Neural cell (in vitro differentiated cells): ENCODE measurements around the gene LAMB4. TPM values are rescaled to one million over a fixed set of nuclear protein-coding genes. Genes with fewer than 3 reads are reported as not detected.

Experiments used
- H2AFZ ChIP-seq: fragments of 200-600, 300-800 bp; sonication (generic), shearing (Covaris generic); 2 replicates; pipeline ENCODE4 v1.6.0; 2014; ENCODE audit warnings: low read depth, mild to moderate bottlenecking, antibody characterized with exemption, low read length, moderate library complexity
- H3F3A ChIP-seq: fragments of 200-600 bp; shearing (Covaris generic); 2 replicates; pipeline ENCODE4 v1.6.1; 2016; ENCODE audit warnings: mild to moderate bottlenecking, moderate library complexity, mixed read lengths, antibody characterized with exemption, low read length; ENCODE audit not compliant: insufficient read depth, poor library complexity, severe bottlenecking
- H3K27ac ChIP-seq: fragments of 200-600, 300-800 bp; sonication (generic), shearing (Covaris generic); 2 replicates; pipeline ENCODE4 v1.5.1; 2014; ENCODE audit warnings: mild to moderate bottlenecking, low read length, moderate library complexity
- H3K27me3 ChIP-seq: fragments of 300-800, 200-600 bp; sonication (generic), shearing (Covaris generic); 2 replicates; pipeline ENCODE4 v1.6.0; 2014; ENCODE audit warnings: mild to moderate bottlenecking, low read depth, low read length, moderate library complexity; ENCODE audit not compliant: insufficient read depth
- H3K36me3 ChIP-seq: fragments of 300-800, 200-600 bp; sonication (generic), shearing (Covaris generic); 2 replicates; pipeline ENCODE4 v1.5.1; 2014; ENCODE audit warnings: mild to moderate bottlenecking, antibody characterized with exemption, low read length, moderate library complexity; ENCODE audit not compliant: insufficient read depth
- H3K4me2 ChIP-seq: fragments of 300-800, 200-600 bp; sonication (generic), shearing (Covaris generic); 2 replicates; pipeline ENCODE4 v1.6.0; 2014; ENCODE audit warnings: mild to moderate bottlenecking, low read length
- H3K4me3 ChIP-seq: fragments of 300-800, 200-600 bp; sonication (generic), shearing (Covaris generic); 2 replicates; pipeline ENCODE4 v1.5.1; 2014; ENCODE audit warnings: mild to moderate bottlenecking, low read length, moderate library complexity
- H3K79me2 ChIP-seq: fragments of 200-600 bp; shearing (Covaris generic); replicated peaks from 2 replicates; pipeline ENCODE4 v1.6.0; 2014; ENCODE audit warnings: mild to moderate bottlenecking, low read length, moderate library complexity; ENCODE audit not compliant: insufficient read depth
- H3K9ac ChIP-seq: fragments of 300-800, 200-600 bp; sonication (generic), shearing (Covaris generic); 2 replicates; pipeline ENCODE4 v1.6.1; 2016; ENCODE audit warnings: mild to moderate bottlenecking, low read length, mixed read lengths
- H3K9me2 ChIP-seq: fragments of 200-600 bp; shearing (Covaris generic); 2 replicates; pipeline ENCODE4 v1.6.1; 2016; ENCODE audit warnings: mild to moderate bottlenecking, low read length, mixed read lengths; ENCODE audit not compliant: insufficient read depth
- H3K9me3 ChIP-seq: fragments of 200-600, 300-800 bp; sonication (generic), shearing (Covaris generic); 2 replicates; pipeline ENCODE4 v1.6.1; 2016; ENCODE audit warnings: mild to moderate bottlenecking, mixed run types, low read length, moderate library complexity, mixed read lengths
- H4K20me1 ChIP-seq: fragments of 200-600 bp; shearing (Covaris generic); 2 replicates; pipeline ENCODE4 v1.6.1; 2016; ENCODE audit warnings: mild to moderate bottlenecking, mixed run types; ENCODE audit not compliant: insufficient read depth
- EP300 ChIP-seq: fragments of 450-650 bp; conservative IDR thresholded peaks from 2 replicates; pipeline ENCODE4 v1.6.1; 2014; ENCODE audit warnings: antibody characterized with exemption, mild to moderate bottlenecking, moderate library complexity; ENCODE audit not compliant: poor library complexity, severe bottlenecking
- EZH2 ChIP-seq: fragments of 200-600, 300-800 bp; shearing (Covaris generic), sonication (generic); IDR thresholded peaks from 2 replicates; pipeline ENCODE4 v1.6.1; 2014; ENCODE audit warnings: antibody characterized with exemption, low read length, borderline replicate concordance, mild to moderate bottlenecking; ENCODE audit not compliant: insufficient read depth, poor library complexity, severe bottlenecking
- MXI1 ChIP-seq: fragments of 450-650 bp; conservative IDR thresholded peaks from 2 replicates; pipeline ENCODE4 v1.6.1; 2014; ENCODE audit warnings: antibody characterized with exemption, mild to moderate bottlenecking; ENCODE audit not compliant: poor library complexity, severe bottlenecking
- POLR2AphosphoS5 ChIP-seq: IDR thresholded peaks from 2 replicates; pipeline ENCODE4 v1.6.1; 2012
- RAD21 ChIP-seq: fragments of 450-650 bp; conservative IDR thresholded peaks from 2 replicates; pipeline ENCODE4 v1.6.1; 2014; ENCODE audit warnings: antibody characterized with exemption, mild to moderate bottlenecking, moderate library complexity
- SMC3 ChIP-seq: fragments of 450-650 bp; conservative IDR thresholded peaks from 2 replicates; pipeline ENCODE4 v1.6.1; 2014; ENCODE audit warnings: antibody characterized with exemption, mild to moderate bottlenecking, moderate library complexity; ENCODE audit not compliant: poor library complexity
- TAF1 ChIP-seq: IDR thresholded peaks from 2 replicates; pipeline ENCODE4 v1.6.1; 2012; ENCODE audit warnings: low read depth
- polyA plus RNA-seq: library from polyadenylated mRNA; depleted of rRNA; stranded (reverse); fragments of >200 nt; gene quantifications from 2 replicates; pipeline ENCODE4 v1.2.3, GENCODE V29; 2014
- TF ChIP-seq, protein P1 (sequence below): IDR thresholded peaks from 2 replicates; pipeline ENCODE4 v1.6.1; 2012; ENCODE audit warnings: borderline replicate concordance

Gene LAMB4
- polyA plus RNA-seq, 1 donor from 2014 or later, result 0.16 TPM

DNA sequence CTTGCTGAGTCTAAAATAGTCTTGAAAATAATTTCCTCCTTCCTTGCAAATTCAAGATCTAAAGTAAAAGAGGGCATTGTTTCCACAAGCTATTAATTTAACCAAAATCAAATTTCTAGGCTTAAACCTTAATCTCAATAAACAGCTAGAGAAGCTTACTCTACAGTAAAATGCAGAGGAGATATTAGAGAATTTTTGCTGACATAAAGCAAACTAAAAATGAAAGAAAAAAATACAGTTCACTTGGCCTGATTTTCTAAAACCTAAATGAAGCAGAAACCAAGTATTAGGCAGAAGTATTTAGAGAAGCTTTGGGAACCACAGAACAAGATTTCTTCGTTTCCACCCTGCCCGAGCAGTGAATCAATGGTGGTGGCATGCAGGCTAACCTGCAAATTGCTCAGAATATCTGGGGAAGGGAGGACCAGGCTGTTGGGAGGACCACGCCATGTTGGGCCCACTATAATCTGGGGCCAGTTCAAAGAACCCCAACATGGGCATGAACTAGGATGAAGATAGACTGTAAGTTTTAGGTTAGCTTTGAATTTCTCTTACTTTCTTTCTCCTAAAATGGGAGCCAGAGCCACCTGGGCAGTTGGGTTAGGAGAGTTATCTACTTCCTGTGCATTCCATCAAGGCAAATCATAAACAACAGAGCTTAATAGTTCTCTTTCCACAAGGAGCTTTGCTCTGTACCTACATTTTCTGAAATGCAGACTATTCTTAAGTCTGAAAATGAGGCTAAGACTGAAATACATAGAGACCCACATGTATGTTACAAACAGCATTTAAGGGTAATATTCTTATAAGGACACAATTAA, 131.3 kb downstream of the LAMB4 start:
- H4K20me1 ChIP-seq, result no peaks in the 10 kb centered on the region
- H3K9me2 ChIP-seq, result no peaks in the 10 kb centered on the region
- H2AFZ ChIP-seq, result no peak overlapping the region
- TF ChIP-seq POLR2AphosphoS5 (no peak), SMC3 (no peak), EP300 (no peak), EZH2 (no peak), RAD21 (no peak)
- TF ChIP-seq, protein P1, sequence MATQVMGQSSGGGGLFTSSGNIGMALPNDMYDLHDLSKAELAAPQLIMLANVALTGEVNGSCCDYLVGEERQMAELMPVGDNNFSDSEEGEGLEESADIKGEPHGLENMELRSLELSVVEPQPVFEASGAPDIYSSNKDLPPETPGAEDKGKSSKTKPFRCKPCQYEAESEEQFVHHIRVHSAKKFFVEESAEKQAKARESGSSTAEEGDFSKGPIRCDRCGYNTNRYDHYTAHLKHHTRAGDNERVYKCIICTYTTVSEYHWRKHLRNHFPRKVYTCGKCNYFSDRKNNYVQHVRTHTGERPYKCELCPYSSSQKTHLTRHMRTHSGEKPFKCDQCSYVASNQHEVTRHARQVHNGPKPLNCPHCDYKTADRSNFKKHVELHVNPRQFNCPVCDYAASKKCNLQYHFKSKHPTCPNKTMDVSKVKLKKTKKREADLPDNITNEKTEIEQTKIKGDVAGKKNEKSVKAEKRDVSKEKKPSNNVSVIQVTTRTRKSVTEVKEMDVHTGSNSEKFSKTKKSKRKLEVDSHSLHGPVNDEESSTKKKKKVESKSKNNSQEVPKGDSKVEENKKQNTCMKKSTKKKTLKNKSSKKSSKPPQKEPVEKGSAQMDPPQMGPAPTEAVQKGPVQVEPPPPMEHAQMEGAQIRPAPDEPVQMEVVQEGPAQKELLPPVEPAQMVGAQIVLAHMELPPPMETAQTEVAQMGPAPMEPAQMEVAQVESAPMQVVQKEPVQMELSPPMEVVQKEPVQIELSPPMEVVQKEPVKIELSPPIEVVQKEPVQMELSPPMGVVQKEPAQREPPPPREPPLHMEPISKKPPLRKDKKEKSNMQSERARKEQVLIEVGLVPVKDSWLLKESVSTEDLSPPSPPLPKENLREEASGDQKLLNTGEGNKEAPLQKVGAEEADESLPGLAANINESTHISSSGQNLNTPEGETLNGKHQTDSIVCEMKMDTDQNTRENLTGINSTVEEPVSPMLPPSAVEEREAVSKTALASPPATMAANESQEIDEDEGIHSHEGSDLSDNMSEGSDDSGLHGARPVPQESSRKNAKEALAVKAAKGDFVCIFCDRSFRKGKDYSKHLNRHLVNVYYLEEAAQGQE, result no peak
- H3K27ac ChIP-seq, result no peak overlapping the region
- H3K9ac ChIP-seq, result no peak overlapping the region
- H3K27me3 ChIP-seq, result peaks cover 38% of the 10 kb centered on the region
- H3K4me3 ChIP-seq, result no peak overlapping the region
- no peaks in the 10 kb centered on the region for H3K9me3 ChIP-seq
- H3K79me2 ChIP-seq, result no peaks in the 10 kb centered on the region
- no peaks in the 10 kb centered on the region for H3K36me3 ChIP-seq
- no peak overlapping the region for H3K4me2 ChIP-seq
- H3F3A ChIP-seq, result no peaks in the 10 kb centered on the region

DNA sequence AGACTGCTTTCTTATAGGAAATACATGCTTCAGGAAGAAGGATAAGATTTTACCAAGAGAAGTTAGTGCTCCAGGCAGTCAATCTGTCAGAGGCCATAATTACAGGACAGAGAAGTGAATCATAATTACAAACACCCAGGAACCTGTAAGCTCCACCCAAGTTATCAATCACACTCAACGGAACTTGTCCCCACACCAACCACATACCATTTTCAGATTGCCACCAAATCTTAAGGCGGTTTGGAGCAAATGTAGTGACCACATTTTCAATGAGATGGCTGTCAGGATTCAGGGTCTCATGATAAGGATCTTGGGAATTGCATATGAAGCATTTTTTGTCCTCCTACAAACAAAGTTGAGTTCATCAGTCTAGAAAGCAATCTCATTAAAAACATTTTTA, 132.0 kb downstream of the LAMB4 start:
- Histone ChIP-seq H3K27ac (no peak overlapping the region), H4K20me1 (no peaks in the 10 kb centered on the region), H3K79me2 (no peaks in the 10 kb centered on the region), H3K9me3 (no peaks in the 10 kb centered on the region), H3K36me3 (no peaks in the 10 kb centered on the region), H3K4me3 (no peak overlapping the region), H3K9me2 (no peaks in the 10 kb centered on the region), H3K4me2 (no peak overlapping the region), H2AFZ (no peak overlapping the region), H3F3A (no peaks in the 10 kb centered on the region), H3K9ac (no peak overlapping the region), H3K27me3 (peaks cover 31% of the 10 kb centered on the region)
- TF ChIP-seq EZH2, result no peak
- no peak for TF ChIP-seq POLR2AphosphoS5
- TF ChIP-seq MXI1, result no peak
- no peak for TF ChIP-seq TAF1
- no peak for TF ChIP-seq RAD21
- TF ChIP-seq, protein P1, result no peak
- TF ChIP-seq EP300, result no peak
